ENCODE results near the gene ZFP36L2. TPM values are rescaled to one million over a fixed set of nuclear protein-coding genes. Genes with fewer than 3 reads are reported as not detected.
"Not testable (repeated sequence)": the region's sequence is repeated elsewhere in the genome, so short reads cannot be mapped to it uniquely, and the experiment has no call there.

The ZFP36L2 gene
- total RNA-seq, 2 donors from 2014 or later: 43.2 to 47.3 TPM

- Histone ChIP-seq H3K27ac (no peak overlapping the region), H3K36me3 (no peaks in the 10 kb centered on the region), H3K9me3 (no peaks in the 10 kb centered on the region), H3K4me1 (no peaks in the 10 kb centered on the region), H3K27me3 (no peaks in the 10 kb centered on the region), H3K4me3 (no peak overlapping the region)
- no peak for DNase-seq (ENCODE audit: low spot score)
- no peak for TF ChIP-seq CTCF (IDR thresholded peaks at IDR 0.05)
These were observed 32.7 kb downstream of the ZFP36L2 start for GRCh38 chr2:43193652-43194120.

GRCh38 chr2:43192744-43193651 lies 33.4 kb downstream of the ZFP36L2 start:
- no peak overlapping the region for H3K4me3 ChIP-seq
- no peaks in the 10 kb centered on the region for H3K9me3 ChIP-seq
- DNase-seq (ENCODE audit: low spot score): no peak
- no peaks in the 10 kb centered on the region for H3K36me3 ChIP-seq
- no peak for TF ChIP-seq CTCF (IDR thresholded peaks at IDR 0.05)
- H3K4me1 ChIP-seq: no peaks in the 10 kb centered on the region
- H3K27ac ChIP-seq: no peak overlapping the region
- no peaks in the 10 kb centered on the region for H3K27me3 ChIP-seq

GRCh38 chr2:43191947-43192516 lies 34.4 kb downstream of the ZFP36L2 start:
- Histone ChIP-seq H3K4me3 (no peak overlapping the region), H3K9me3 (no peaks in the 10 kb centered on the region), H3K4me1 (no peaks in the 10 kb centered on the region), H3K36me3 (no peaks in the 10 kb centered on the region), H3K27ac (no peak overlapping the region), H3K27me3 (no peaks in the 10 kb centered on the region)
- no peak for DNase-seq (ENCODE audit: low spot score)
- TF ChIP-seq CTCF (IDR thresholded peaks at IDR 0.05): no peak

- no peak for DNase-seq (ENCODE audit: low spot score)
- no peak overlapping the region for H3K4me3 ChIP-seq
- H3K36me3 ChIP-seq: no peaks in the 10 kb centered on the region
- peaks cover 0 to 4% of the 10 kb centered on the region in 2 donors for H3K4me1 ChIP-seq
- H3K27me3 ChIP-seq: no peaks in the 10 kb centered on the region
- no peaks in the 10 kb centered on the region for H3K9me3 ChIP-seq
- H3K27ac ChIP-seq: no peak overlapping the region
- no peak for TF ChIP-seq CTCF (IDR thresholded peaks at IDR 0.05)
These were observed 35.9 kb downstream of the ZFP36L2 start for GRCh38 chr2:43190311-43191052.

- H3K36me3 ChIP-seq; H3K4me1 ChIP-seq; H3K4me3 ChIP-seq; DNase-seq (ENCODE audit: low spot score); H3K9me3 ChIP-seq; H3K27me3 ChIP-seq; H3K27ac ChIP-seq: not testable (repeated sequence)
These were observed 36.5 kb downstream of the ZFP36L2 start for GRCh38 chr2:43189861-43190260.

Data from right atrium auricular region (tissue), 2 donors.